IPS-15b (cell line): ENCODE data around the gene BMP2K.

Source experiments
- H3K27me3 ChIP-seq: one replicate; pipeline ENCODE4 v1.6.1; 2013; ENCODE audit warnings: low read length; ENCODE audit not compliant: control insufficient read depth, insufficient read depth
- H3K36me3 ChIP-seq: one replicate; pipeline ENCODE4 v1.6.1; 2013; ENCODE audit warnings: low read length; ENCODE audit not compliant: control insufficient read depth, insufficient read depth
- H3K4me1 ChIP-seq: one replicate; pipeline ENCODE4 v1.6.1; 2013; ENCODE audit warnings: mild to moderate bottlenecking, low read length; ENCODE audit not compliant: control insufficient read depth, insufficient read depth
- H3K4me3 ChIP-seq: one replicate; pipeline ENCODE4 v1.5.1; 2013; ENCODE audit warnings: low read depth, low read length
- H3K9ac ChIP-seq: one replicate; pipeline ENCODE4 v1.6.1; 2013; ENCODE audit warnings: low read depth, mild to moderate bottlenecking, low read length
- H3K9me3 ChIP-seq: one replicate; pipeline ENCODE4 v1.6.1; 2013; ENCODE audit warnings: mild to moderate bottlenecking, low read length; ENCODE audit not compliant: control insufficient read depth, insufficient read depth

Gene BMP2K

GRCh38 chr4:78766026-78766425 lies 10.1 kb upstream of the BMP2K start:
- H3K9ac ChIP-seq: no peak overlapping the region
- no peaks in the 10 kb centered on the region for H3K9me3 ChIP-seq
- no peak overlapping the region for H3K4me3 ChIP-seq
- H3K36me3 ChIP-seq: no peaks in the 10 kb centered on the region
- no peaks in the 10 kb centered on the region for H3K27me3 ChIP-seq
- peaks cover 5% of the 10 kb centered on the region for H3K4me1 ChIP-seq

GRCh38 chr4:78766650-78767049 lies 9.5 kb upstream of the BMP2K start:
- Histone ChIP-seq H3K9me3 (no peaks in the 10 kb centered on the region), H3K9ac (no peak overlapping the region), H3K36me3 (no peaks in the 10 kb centered on the region), H3K4me3 (no peak overlapping the region), H3K27me3 (no peaks in the 10 kb centered on the region), H3K4me1 (peaks cover 5% of the 10 kb centered on the region)

GRCh38 chr4:78767350-78767749 lies 8.8 kb upstream of the BMP2K start:
- Histone ChIP-seq H3K4me1 (peaks cover 5% of the 10 kb centered on the region), H3K36me3 (no peaks in the 10 kb centered on the region), H3K4me3 (no peak overlapping the region), H3K27me3 (no peaks in the 10 kb centered on the region), H3K9me3 (no peaks in the 10 kb centered on the region), H3K9ac (no peak overlapping the region)

- no peaks in the 10 kb centered on the region for H3K27me3 ChIP-seq
- no peaks in the 10 kb centered on the region for H3K9me3 ChIP-seq
- H3K4me3 ChIP-seq: no peak overlapping the region
- no peak overlapping the region for H3K9ac ChIP-seq
- H3K4me1 ChIP-seq: peaks cover 5% of the 10 kb centered on the region
- no peaks in the 10 kb centered on the region for H3K36me3 ChIP-seq
Observed at GRCh38 chr4:78768452-78769180, 7.5 kb upstream of the BMP2K start.

- Histone ChIP-seq H3K9ac (no peak overlapping the region), H3K36me3 (no peaks in the 10 kb centered on the region), H3K27me3 (no peaks in the 10 kb centered on the region), H3K4me3 (no peak overlapping the region), H3K4me1 (peaks cover 8% of the 10 kb centered on the region), H3K9me3 (no peaks in the 10 kb centered on the region)
Observed at GRCh38 chr4:78770091-78770642, 6.0 kb upstream of the BMP2K start.

- Histone ChIP-seq H3K9ac (no peak overlapping the region), H3K27me3 (no peaks in the 10 kb centered on the region), H3K36me3 (no peaks in the 10 kb centered on the region), H3K9me3 (no peaks in the 10 kb centered on the region), H3K4me3 (no peak overlapping the region), H3K4me1 (peaks cover 4% of the 10 kb centered on the region)
Observed at GRCh38 chr4:78772526-78773091, 3.5 kb upstream of the BMP2K start.

- H3K4me1 ChIP-seq: peaks cover 9% of the 10 kb centered on the region
- H3K9ac ChIP-seq: no peak overlapping the region
- H3K9me3 ChIP-seq: no peaks in the 10 kb centered on the region
- no peaks in the 10 kb centered on the region for H3K27me3 ChIP-seq
- no peaks in the 10 kb centered on the region for H3K36me3 ChIP-seq
- H3K4me3 ChIP-seq: no peak overlapping the region
Observed at GRCh38 chr4:78774417-78774816, 1.7 kb upstream of the BMP2K start.

GRCh38 chr4:78775303-78776078 lies 659 bp upstream of the BMP2K start:
- Histone ChIP-seq H3K9ac (peak overlapping the region; percentile 98), H3K27me3 (no peaks in the 10 kb centered on the region), H3K9me3 (no peaks in the 10 kb centered on the region), H3K4me1 (peaks cover 10% of the 10 kb centered on the region), H3K4me3 (peak overlapping the region; percentile 92), H3K36me3 (no peaks in the 10 kb centered on the region)

GRCh38 chr4:78776729-78777575 lies 802 bp downstream of the BMP2K start:
- Histone ChIP-seq H3K4me1 (peaks cover 12% of the 10 kb centered on the region), H3K27me3 (no peaks in the 10 kb centered on the region), H3K9ac (peak overlapping the region; percentile 56), H3K9me3 (no peaks in the 10 kb centered on the region), H3K4me3 (peak overlapping the region; percentile 82), H3K36me3 (no peaks in the 10 kb centered on the region)

- H3K36me3 ChIP-seq: no peaks in the 10 kb centered on the region
- no peaks in the 10 kb centered on the region for H3K27me3 ChIP-seq
- H3K4me3 ChIP-seq: peak overlapping the region; percentile 82
- no peak overlapping the region for H3K9ac ChIP-seq
- H3K9me3 ChIP-seq: no peaks in the 10 kb centered on the region
- peaks cover 12% of the 10 kb centered on the region for H3K4me1 ChIP-seq
Observed at GRCh38 chr4:78777576-78777940, 1.4 kb downstream of the BMP2K start.

- Histone ChIP-seq H3K4me3 (no peak overlapping the region), H3K9me3 (no peaks in the 10 kb centered on the region)
Observed at GRCh38 chr4:78778530-78778929, 2.4 kb downstream of the BMP2K start.

More at GRCh38 chr4:78778530-78778929, 2.4 kb downstream of the BMP2K start:
- Histone ChIP-seq H3K36me3 (no peaks in the 10 kb centered on the region), H3K9ac (no peak overlapping the region), H3K4me1 (peaks cover 12% of the 10 kb centered on the region), H3K27me3 (no peaks in the 10 kb centered on the region)
